KMS-11 (cell line): ENCODE data around the gene ADGRF1.

Experiments used
- H2AFZ ChIP-seq: fragments of 200-600 bp; sonication (generic); 2 replicates; pipeline ENCODE4 v1.6.1; 2016; ENCODE audit warnings: antibody characterized with exemption, mixed run types, low read depth
- H3K27ac ChIP-seq: fragments of 200-600 bp; sonication (generic); 2 replicates; pipeline ENCODE4 v1.6.1; 2016; ENCODE audit warnings: mild to moderate bottlenecking, mixed run types
- H3K27me3 ChIP-seq: fragments of 200-600 bp; sonication (generic); 2 replicates; pipeline ENCODE4 v1.6.1; 2017; ENCODE audit warnings: mild to moderate bottlenecking, low read depth, mixed run types, moderate library complexity; ENCODE audit not compliant: insufficient read depth
- H3K36me3 ChIP-seq: fragments of 200-600 bp; sonication (generic); 2 replicates; pipeline ENCODE4 v1.6.1; 2017; ENCODE audit warnings: mild to moderate bottlenecking, mixed run types; ENCODE audit not compliant: insufficient read depth
- H3K4me1 ChIP-seq: fragments of 200-600 bp; sonication (generic); 2 replicates; pipeline ENCODE4 v1.6.1; 2016; ENCODE audit warnings: mild to moderate bottlenecking, low read depth, mixed run types; ENCODE audit not compliant: poor library complexity, severe bottlenecking
- H3K4me2 ChIP-seq: fragments of 200-600 bp; sonication (generic); 2 replicates; pipeline ENCODE4 v1.7.0; 2016; ENCODE audit warnings: mild to moderate bottlenecking, mixed run types
- H3K4me3 ChIP-seq: fragments of 200-600 bp; sonication (generic); IDR thresholded peaks from 2 replicates; pipeline ENCODE4 v1.6.1; 2017; ENCODE audit warnings: low read depth, low read length, mixed read lengths; ENCODE audit not compliant: insufficient read depth
- H3K79me2 ChIP-seq: fragments of 200-600 bp; sonication (generic); 2 replicates; pipeline ENCODE4 v1.6.1; 2016; ENCODE audit warnings: low read depth, mixed run types; ENCODE audit not compliant: insufficient read depth
- H3K9ac ChIP-seq: fragments of 200-600 bp; sonication (generic); 2 replicates; pipeline ENCODE4 v1.6.1; 2016; ENCODE audit warnings: mild to moderate bottlenecking, mixed run types
- H4K20me1 ChIP-seq: fragments of 200-600 bp; sonication (generic); 2 replicates; pipeline ENCODE4 v1.6.1; 2016; ENCODE audit warnings: mild to moderate bottlenecking, mixed run types; ENCODE audit not compliant: insufficient read depth
- TF ChIP-seq, protein P1 (sequence below): fragments of 200-600 bp; sonication (generic); conservative IDR thresholded peaks from 2 replicates; pipeline ENCODE4 v1.6.1; 2017; ENCODE audit warnings: low read depth, mild to moderate bottlenecking, antibody characterized with exemption, low read length, moderate library complexity, mixed read lengths

The ADGRF1 gene

DNA sequence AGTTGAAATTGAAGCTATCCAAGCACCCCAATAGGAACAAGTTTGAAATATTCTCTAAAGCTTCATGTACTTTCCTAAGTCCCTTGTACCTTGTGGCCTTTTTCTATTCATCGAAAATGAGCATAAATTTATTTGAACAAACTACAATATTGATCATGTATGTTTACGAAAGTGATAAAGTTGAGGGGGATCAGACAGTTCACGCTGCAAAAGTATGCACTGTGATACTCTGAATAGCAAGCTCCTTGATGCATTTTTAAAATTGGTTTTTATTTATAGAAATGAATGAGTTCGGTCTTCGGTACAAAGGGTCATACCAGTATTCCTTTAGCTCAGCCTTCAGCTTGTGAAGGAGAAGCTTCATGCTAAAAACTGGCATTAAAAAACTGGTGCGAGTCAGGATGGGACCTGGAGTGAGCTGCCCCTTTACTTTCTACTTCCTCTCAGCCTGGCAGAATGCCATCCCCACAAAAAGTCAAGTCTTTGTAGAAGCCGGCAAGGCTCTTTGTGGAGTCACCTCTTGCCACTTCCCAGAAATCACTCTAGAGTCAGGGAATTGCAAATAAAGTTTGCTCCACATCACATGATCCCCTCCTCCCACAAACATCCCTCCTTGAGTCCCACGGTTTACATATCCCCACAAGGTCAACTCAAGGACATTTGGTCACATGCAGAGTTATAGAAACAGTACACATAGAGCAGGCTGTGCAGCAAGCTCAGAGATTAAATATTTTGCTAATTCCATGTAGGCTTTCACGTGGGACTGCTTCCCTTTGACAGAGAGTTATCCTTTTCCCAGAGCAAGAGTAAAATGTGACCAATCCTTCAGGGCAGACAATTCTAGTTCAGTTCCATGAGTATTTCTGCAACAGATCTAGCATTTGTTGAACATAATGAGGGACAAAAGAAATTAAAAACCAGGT lies 34.6 kb upstream of the ADGRF1 start:
- no peaks in the 10 kb centered on the region for H3K27me3 ChIP-seq
- no peak overlapping the region for H2AFZ ChIP-seq
- no peak overlapping the region for H3K27ac ChIP-seq
- no peaks in the 10 kb centered on the region for H3K79me2 ChIP-seq
- peaks cover 14% of the 10 kb centered on the region for H3K4me1 ChIP-seq
- H3K4me2 ChIP-seq: no peak overlapping the region
- no peaks in the 10 kb centered on the region for H3K36me3 ChIP-seq
- H3K9ac ChIP-seq: no peak overlapping the region
- no peak overlapping the region for H3K4me3 ChIP-seq
- TF ChIP-seq, protein P1, sequence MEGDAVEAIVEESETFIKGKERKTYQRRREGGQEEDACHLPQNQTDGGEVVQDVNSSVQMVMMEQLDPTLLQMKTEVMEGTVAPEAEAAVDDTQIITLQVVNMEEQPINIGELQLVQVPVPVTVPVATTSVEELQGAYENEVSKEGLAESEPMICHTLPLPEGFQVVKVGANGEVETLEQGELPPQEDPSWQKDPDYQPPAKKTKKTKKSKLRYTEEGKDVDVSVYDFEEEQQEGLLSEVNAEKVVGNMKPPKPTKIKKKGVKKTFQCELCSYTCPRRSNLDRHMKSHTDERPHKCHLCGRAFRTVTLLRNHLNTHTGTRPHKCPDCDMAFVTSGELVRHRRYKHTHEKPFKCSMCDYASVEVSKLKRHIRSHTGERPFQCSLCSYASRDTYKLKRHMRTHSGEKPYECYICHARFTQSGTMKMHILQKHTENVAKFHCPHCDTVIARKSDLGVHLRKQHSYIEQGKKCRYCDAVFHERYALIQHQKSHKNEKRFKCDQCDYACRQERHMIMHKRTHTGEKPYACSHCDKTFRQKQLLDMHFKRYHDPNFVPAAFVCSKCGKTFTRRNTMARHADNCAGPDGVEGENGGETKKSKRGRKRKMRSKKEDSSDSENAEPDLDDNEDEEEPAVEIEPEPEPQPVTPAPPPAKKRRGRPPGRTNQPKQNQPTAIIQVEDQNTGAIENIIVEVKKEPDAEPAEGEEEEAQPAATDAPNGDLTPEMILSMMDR: no peak
- no peaks in the 10 kb centered on the region for H4K20me1 ChIP-seq

DNA sequence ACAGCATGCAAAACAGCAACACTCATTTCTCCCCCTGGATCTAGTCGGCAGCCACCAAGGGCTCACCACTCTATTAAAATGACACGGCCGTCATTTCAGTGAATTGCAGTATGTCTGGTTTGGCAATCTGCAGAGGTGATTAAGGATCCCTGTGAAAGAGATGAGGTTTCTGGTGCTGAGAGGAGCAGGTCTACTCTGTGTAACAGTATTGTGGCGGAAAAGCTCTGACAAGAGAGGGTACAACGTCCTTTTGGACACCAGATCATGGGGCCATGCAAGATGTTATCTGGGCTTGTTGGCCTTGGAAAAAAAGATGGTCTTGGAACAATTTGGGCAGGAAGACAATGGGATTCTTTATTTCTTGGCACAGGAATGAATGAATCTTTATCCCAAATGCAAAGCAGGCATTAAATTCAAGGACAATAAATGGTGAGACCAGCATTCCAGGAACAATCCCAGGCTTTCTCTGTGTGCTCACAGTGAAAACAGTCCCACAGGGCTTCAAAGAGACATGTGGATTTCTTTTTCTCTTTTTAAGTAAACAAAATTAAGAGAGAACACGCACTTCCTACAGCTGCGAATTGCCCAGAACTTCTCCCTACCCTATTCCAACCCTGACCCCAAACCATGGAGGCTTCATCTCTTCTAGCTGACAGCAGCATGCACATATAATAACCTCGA lies 33.7 kb upstream of the ADGRF1 start:
- H2AFZ ChIP-seq: no peak overlapping the region
- TF ChIP-seq, protein P1: no peak
- H3K9ac ChIP-seq: no peak overlapping the region
- H3K4me2 ChIP-seq: no peak overlapping the region
- H3K4me1 ChIP-seq: peaks cover 12% of the 10 kb centered on the region
- H3K36me3 ChIP-seq: no peaks in the 10 kb centered on the region
- no peak overlapping the region for H3K27ac ChIP-seq
- H3K79me2 ChIP-seq: no peaks in the 10 kb centered on the region
- H3K27me3 ChIP-seq: no peaks in the 10 kb centered on the region
- no peaks in the 10 kb centered on the region for H4K20me1 ChIP-seq
- no peak overlapping the region for H3K4me3 ChIP-seq

DNA sequence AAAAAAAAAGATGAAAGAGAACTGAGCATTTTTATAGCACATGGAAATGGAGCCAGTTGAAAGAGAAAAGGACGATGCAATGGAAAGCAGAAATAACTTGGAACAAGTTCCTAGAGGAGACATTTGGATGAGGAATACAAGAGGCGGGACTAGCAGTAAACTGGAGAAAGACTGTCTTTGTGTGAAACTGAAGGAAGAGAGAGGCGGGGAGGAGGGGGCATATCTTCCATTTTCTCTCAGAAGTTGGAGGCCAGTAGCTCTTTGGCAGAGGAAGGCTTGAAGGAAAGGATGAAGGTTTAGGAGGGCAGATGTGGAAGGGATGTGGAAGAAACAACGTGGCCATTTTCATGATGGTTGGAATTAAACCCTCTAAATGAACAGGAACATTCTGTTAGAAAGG lies 33.0 kb upstream of the ADGRF1 start:
- Histone ChIP-seq H3K4me3 (no peak overlapping the region), H3K36me3 (no peaks in the 10 kb centered on the region), H3K27ac (no peak overlapping the region), H3K4me2 (no peak overlapping the region), H4K20me1 (no peaks in the 10 kb centered on the region), H3K4me1 (peaks cover 5% of the 10 kb centered on the region), H2AFZ (no peak overlapping the region), H3K27me3 (no peaks in the 10 kb centered on the region), H3K9ac (no peak overlapping the region), H3K79me2 (no peaks in the 10 kb centered on the region)
- TF ChIP-seq, protein P1: no peak

DNA sequence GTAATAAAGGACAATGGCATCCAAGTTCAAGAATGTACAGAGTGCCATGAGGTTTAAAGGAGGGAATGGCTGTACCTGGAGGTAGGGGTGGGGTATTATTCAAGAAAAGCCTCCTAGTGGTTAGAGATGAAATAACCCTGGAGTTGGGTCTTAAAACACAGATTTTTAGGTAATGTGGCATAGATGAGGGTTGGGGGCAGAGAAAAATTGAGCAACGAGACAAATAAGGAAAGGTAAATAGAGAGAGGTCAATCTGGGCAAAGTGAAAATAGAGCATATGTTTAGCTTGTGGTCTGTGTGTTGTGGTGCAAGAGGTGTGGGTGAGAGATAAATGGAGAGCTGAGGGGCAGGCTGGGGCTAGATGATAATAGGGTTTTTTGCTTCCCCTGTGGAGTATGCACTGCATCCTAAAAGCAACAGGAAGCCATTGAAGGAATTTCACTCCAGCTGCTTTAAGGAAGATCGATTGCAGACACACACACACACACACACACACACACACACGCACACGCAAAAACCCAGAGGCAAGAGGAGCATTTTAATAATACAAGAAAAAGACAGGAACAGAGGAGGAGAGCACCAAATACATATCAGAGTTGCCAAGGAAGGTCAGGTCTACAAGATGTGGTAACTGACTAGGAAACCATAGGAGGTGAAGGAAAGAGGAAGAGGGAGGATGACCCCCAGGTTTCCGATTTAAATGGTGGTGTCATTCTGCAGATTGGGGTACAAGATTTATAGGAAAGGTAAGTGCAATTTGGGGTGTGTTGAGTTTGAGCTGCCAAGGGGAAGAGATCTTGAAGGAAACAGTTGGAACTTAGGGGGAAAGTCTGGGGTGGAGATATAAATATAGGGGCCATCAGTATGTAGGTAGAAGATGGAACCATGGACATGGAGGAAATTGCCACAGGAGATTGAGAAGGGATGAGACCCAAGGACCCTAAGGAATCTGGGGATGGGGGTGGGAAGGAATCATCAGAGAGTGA lies 31.3 kb upstream of the ADGRF1 start:
- Histone ChIP-seq H3K27ac (no peak overlapping the region), H4K20me1 (no peaks in the 10 kb centered on the region)
- TF ChIP-seq, protein P1: peak; percentile 52; the same call in 1 of the 2 replicates

More for the DNA sequence above, 31.3 kb upstream of the ADGRF1 start:
- no peak overlapping the region for H3K9ac ChIP-seq
- H3K27me3 ChIP-seq: no peaks in the 10 kb centered on the region
- H3K4me2 ChIP-seq: no peak overlapping the region
- no peaks in the 10 kb centered on the region for H3K79me2 ChIP-seq
- H2AFZ ChIP-seq: no peak overlapping the region
- no peaks in the 10 kb centered on the region for H3K36me3 ChIP-seq
- H3K4me1 ChIP-seq: no peaks in the 10 kb centered on the region
- no peak overlapping the region for H3K4me3 ChIP-seq
